IPS DF 4.7 (cell line): ENCODE measurements around the gene NEK2.
"Not testable (repeated sequence)": the region's sequence is repeated elsewhere in the genome, so short reads cannot be mapped to it uniquely, and the experiment has no call there.

ENCODE experiments used
- DNase-seq: peaks from one replicate; pipeline ENCODE4 v3.0.0-alpha.2; 2013; ENCODE audit warnings: low spot score; ENCODE audit errors: extremely low read depth

NEK2 gene

GRCh38 chr1:211634461-211634860 is 41.0 kb downstream of the NEK2 start:
- DNase-seq = no peak

- DNase-seq = no peak
These were observed 41.9 kb downstream of the NEK2 start for GRCh38 chr1:211633524-211633846.

GRCh38 chr1:211632808-211633523 is 42.5 kb downstream of the NEK2 start:
- no peak for DNase-seq

GRCh38 chr1:211632117-211632807 is 43.2 kb downstream of the NEK2 start:
- DNase-seq = no peak

GRCh38 chr1:211631168-211631567 is 44.3 kb downstream of the NEK2 start:
- no peak for DNase-seq

GRCh38 chr1:211630236-211631081 is 45.0 kb downstream of the NEK2 start:
- peak; percentile 19 for DNase-seq

GRCh38 chr1:211628417-211628816 is 47.0 kb downstream of the NEK2 start:
- DNase-seq = no peak

- no peak for DNase-seq
These were observed 48.2 kb downstream of the NEK2 start for GRCh38 chr1:211627259-211627658.

- not testable (repeated sequence) for DNase-seq
These were observed 49.6 kb downstream of the NEK2 start for GRCh38 chr1:211625866-211626265.

GRCh38 chr1:211625040-211625439 is 50.4 kb downstream of the NEK2 start:
- no peak for DNase-seq

GRCh38 chr1:211623515-211623914 is 51.9 kb downstream of the NEK2 start:
- DNase-seq = no peak

- no peak for DNase-seq
These were observed 53.8 kb downstream of the NEK2 start for GRCh38 chr1:211621447-211622198.

- no peak for DNase-seq
These were observed 55.3 kb downstream of the NEK2 start for GRCh38 chr1:211620097-211620496.

- no peak for DNase-seq
These were observed 56.1 kb downstream of the NEK2 start for GRCh38 chr1:211619033-211619996.

- DNase-seq = no peak
These were observed 58.5 kb downstream of the NEK2 start for GRCh38 chr1:211616965-211617297.

- DNase-seq = no peak
These were observed 59.0 kb downstream of the NEK2 start for GRCh38 chr1:211616231-211616964.

- DNase-seq = no peak
These were observed 60.8 kb downstream of the NEK2 start for GRCh38 chr1:211614615-211615014.

GRCh38 chr1:211613951-211614350 is 61.5 kb downstream of the NEK2 start:
- DNase-seq = no peak

- no peak for DNase-seq
These were observed 62.1 kb downstream of the NEK2 start for GRCh38 chr1:211613108-211613947.
